Measurements from ENCODE around the gene PHF23.

DNA sequence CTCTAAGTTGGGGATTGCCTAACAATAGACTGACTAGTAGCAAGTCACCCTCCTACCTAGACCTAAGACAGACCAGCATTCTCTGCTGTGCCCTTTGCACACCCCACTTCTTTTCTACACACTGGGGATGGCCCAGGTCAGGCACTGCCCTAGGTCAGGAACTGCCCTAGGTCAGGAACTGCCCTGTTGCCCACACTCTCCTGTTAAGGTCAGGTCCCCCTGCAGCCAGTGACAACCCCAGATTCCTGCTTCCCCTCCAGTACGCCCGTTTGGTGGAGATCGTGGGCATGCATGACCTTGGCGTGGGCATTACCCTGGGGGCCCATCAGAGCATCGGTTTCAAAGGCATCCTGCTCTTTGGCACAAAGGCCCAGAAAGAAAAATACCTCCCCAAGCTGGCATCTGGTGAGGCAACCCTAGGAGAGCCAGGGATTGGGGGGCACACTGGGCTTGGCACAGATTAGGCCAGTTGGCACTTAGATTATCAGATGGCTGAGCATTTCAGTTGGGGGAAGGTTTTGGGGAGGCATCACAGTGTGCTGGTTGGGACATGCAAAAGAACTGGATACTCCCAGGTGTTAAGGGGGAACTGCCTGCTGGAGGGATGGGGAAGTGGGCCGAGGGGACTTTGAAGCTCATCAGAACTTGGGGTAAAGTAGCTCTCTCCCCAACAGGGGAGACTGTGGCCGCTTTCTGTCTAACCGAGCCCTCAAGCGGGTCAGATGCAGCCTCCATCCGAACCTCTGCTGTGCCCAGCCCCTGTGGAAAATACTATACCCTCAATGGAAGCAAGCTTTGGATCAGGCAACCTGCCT lies 17.8 kb downstream of the PHF23 start:
- TF ChIP-seq, protein P1, sequence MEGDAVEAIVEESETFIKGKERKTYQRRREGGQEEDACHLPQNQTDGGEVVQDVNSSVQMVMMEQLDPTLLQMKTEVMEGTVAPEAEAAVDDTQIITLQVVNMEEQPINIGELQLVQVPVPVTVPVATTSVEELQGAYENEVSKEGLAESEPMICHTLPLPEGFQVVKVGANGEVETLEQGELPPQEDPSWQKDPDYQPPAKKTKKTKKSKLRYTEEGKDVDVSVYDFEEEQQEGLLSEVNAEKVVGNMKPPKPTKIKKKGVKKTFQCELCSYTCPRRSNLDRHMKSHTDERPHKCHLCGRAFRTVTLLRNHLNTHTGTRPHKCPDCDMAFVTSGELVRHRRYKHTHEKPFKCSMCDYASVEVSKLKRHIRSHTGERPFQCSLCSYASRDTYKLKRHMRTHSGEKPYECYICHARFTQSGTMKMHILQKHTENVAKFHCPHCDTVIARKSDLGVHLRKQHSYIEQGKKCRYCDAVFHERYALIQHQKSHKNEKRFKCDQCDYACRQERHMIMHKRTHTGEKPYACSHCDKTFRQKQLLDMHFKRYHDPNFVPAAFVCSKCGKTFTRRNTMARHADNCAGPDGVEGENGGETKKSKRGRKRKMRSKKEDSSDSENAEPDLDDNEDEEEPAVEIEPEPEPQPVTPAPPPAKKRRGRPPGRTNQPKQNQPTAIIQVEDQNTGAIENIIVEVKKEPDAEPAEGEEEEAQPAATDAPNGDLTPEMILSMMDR (IDR thresholded peaks at IDR 0.05 in 8 of 11, conservative IDR thresholded peaks at IDR 0.05 in 3 of 11): no peak
- no peak for TF ChIP-seq POLR2A (IDR thresholded peaks at IDR 0.05)
